H9 (cell line): Measurements from ENCODE around the gene INSYN2B. TPM values are rescaled to one million over a fixed set of nuclear protein-coding genes. Genes with fewer than 3 reads are reported as not detected.
"Not testable (repeated sequence)": the region's sequence is repeated elsewhere in the genome, so short reads cannot be mapped to it uniquely, and the experiment has no call there.

Source experiments
- DNase-seq: peaks from one replicate; pipeline ENCODE4 v3.0.0-alpha.2; 2017
- H2AFZ ChIP-seq: one replicate; pipeline ENCODE4 v1.6.1; 2013; ENCODE audit warnings: mild to moderate bottlenecking, low read length, control low read depth, moderate library complexity
- H2AK5ac ChIP-seq: 2 replicates; pipeline ENCODE4 v1.6.1; 2013; ENCODE audit warnings: low read length, control low read depth, mixed read lengths; ENCODE audit not compliant: insufficient read length
- H2BK120ac ChIP-seq: one replicate; pipeline ENCODE4 v1.6.1; 2013; ENCODE audit warnings: low read depth, mild to moderate bottlenecking, low read length, control low read depth, inconsistent platforms; ENCODE audit not compliant: poor library complexity, severe bottlenecking
- H2BK12ac ChIP-seq: 2 replicates; pipeline ENCODE4 v1.6.1; 2013; ENCODE audit warnings: low read length, control low read depth, mixed read lengths, low read depth; ENCODE audit not compliant: insufficient read length
- H2BK15ac ChIP-seq: 2 replicates; pipeline ENCODE4 v1.6.1; 2013; ENCODE audit warnings: low read depth, low read length, control low read depth
- H2BK20ac ChIP-seq: one replicate; pipeline ENCODE4 v1.6.1; 2013; ENCODE audit warnings: low read depth, mild to moderate bottlenecking, low read length, control low read depth, inconsistent platforms; ENCODE audit not compliant: poor library complexity, severe bottlenecking
- H2BK5ac ChIP-seq: 2 replicates; pipeline ENCODE4 v1.6.1; 2013; ENCODE audit warnings: low read length, control low read depth, mixed read lengths; ENCODE audit not compliant: insufficient read length
- H3K14ac ChIP-seq: 2 replicates; pipeline ENCODE4 v1.6.1; 2013; ENCODE audit warnings: low read length, control low read depth; ENCODE audit not compliant: insufficient read depth
- H3K18ac ChIP-seq: 2 replicates; pipeline ENCODE4 v1.6.1; 2013; ENCODE audit warnings: low read depth, mild to moderate bottlenecking, mixed read lengths, low read length, control low read depth; ENCODE audit not compliant: insufficient read length
- H3K23ac ChIP-seq: 2 replicates; pipeline ENCODE4 v1.6.1; 2013; ENCODE audit warnings: low read length, control low read depth, mixed read lengths, low read depth; ENCODE audit not compliant: insufficient read length
- H3K23me2 ChIP-seq: 2 replicates; pipeline ENCODE4 v1.6.1; 2013; ENCODE audit warnings: low read depth, mild to moderate bottlenecking, mixed read lengths, low read length, control low read depth; ENCODE audit not compliant: insufficient read length, poor library complexity, severe bottlenecking
- H3K27ac ChIP-seq: 2 replicates; pipeline ENCODE4 v1.5.1; 2013; ENCODE audit warnings: low read length, control low read depth, mixed read lengths, low read depth; ENCODE audit not compliant: insufficient read length
- H3K27me3 ChIP-seq: 2 replicates; pipeline ENCODE4 v1.6.1; 2013; ENCODE audit warnings: low read length, control low read depth, inconsistent platforms; ENCODE audit not compliant: insufficient read depth
- H3K4ac ChIP-seq: 2 replicates; pipeline ENCODE4 v1.6.1; 2013; ENCODE audit warnings: low read depth, mild to moderate bottlenecking, control low read depth, inconsistent platforms, low read length, moderate library complexity
- H3K4me1 ChIP-seq: 2 replicates; pipeline ENCODE4 v1.6.1; 2013; ENCODE audit warnings: low read length, control low read depth, inconsistent platforms; ENCODE audit not compliant: insufficient read depth
- H3K4me2 ChIP-seq: 2 replicates; pipeline ENCODE4 v1.6.1; 2013; ENCODE audit warnings: low read length, control low read depth, mixed read lengths; ENCODE audit not compliant: insufficient read length, insufficient read depth
- H3K56ac ChIP-seq: 2 replicates; pipeline ENCODE4 v1.6.1; 2013; ENCODE audit warnings: low read depth, mild to moderate bottlenecking, mixed read lengths, low read length, control low read depth; ENCODE audit not compliant: insufficient read length
- H3K79me1 ChIP-seq: 2 replicates; pipeline ENCODE4 v1.6.1; 2013; ENCODE audit warnings: low read depth, mild to moderate bottlenecking, moderate library complexity, low read length, control low read depth, inconsistent platforms; ENCODE audit not compliant: insufficient read depth, poor library complexity, severe bottlenecking
- H3K79me2 ChIP-seq: 2 replicates; pipeline ENCODE4 v1.6.1; 2013; ENCODE audit warnings: low read length, control low read depth, inconsistent platforms; ENCODE audit not compliant: insufficient read depth
- H3K9ac ChIP-seq: 2 replicates; pipeline ENCODE4 v1.6.1; 2013; ENCODE audit warnings: low read length, control low read depth, mixed read lengths; ENCODE audit not compliant: insufficient read length; ENCODE audit errors: extremely low read depth
- H3K9me3 ChIP-seq: one replicate; pipeline ENCODE4 v1.6.1; 2013; ENCODE audit warnings: low read depth, low read length, inconsistent platforms; ENCODE audit not compliant: control insufficient read depth
- H3T11ph ChIP-seq: one replicate; pipeline ENCODE4 v1.6.1; 2013; ENCODE audit warnings: mild to moderate bottlenecking, low read length, control low read depth, inconsistent platforms
- H4K20me1 ChIP-seq: one replicate; pipeline ENCODE4 v1.6.1; 2013; ENCODE audit not compliant: control insufficient read depth, insufficient read length, insufficient read depth
- H4K5ac ChIP-seq: 2 replicates; pipeline ENCODE4 v1.6.1; 2013; ENCODE audit warnings: low read depth, mild to moderate bottlenecking, mixed read lengths, low read length, control low read depth; ENCODE audit not compliant: insufficient read length
- H4K8ac ChIP-seq: replicated peaks from 2 replicates; pipeline ENCODE4 v1.6.1; 2013; ENCODE audit warnings: low read length, control low read depth, mixed read lengths, low read depth; ENCODE audit not compliant: insufficient read length
- H4K91ac ChIP-seq: 2 replicates; pipeline ENCODE4 v1.6.1; 2013; ENCODE audit warnings: low read depth, mild to moderate bottlenecking, moderate library complexity, mixed read lengths, low read length, control low read depth; ENCODE audit not compliant: insufficient read length
- H3K27ac Mint-ChIP-seq, 3 experiments: 2 replicates in 2 of 3; 3 replicates in 1 of 3; pipeline ENCODE4 v1.8.0; 2020 to 2021; ENCODE audit warnings: mixed read lengths in 3 of 3, mild to moderate bottlenecking in 1 of 3, moderate library complexity in 1 of 3
- H3K27me3 Mint-ChIP-seq: 2 replicates; pipeline ENCODE4 v1.8.0; 2021; ENCODE audit warnings: low read depth, mild to moderate bottlenecking, moderate library complexity, mixed read lengths
- H3K36me3 Mint-ChIP-seq, 3 experiments: 2 replicates in 2 of 3; 3 replicates in 1 of 3; pipeline ENCODE4 v1.8.0; 2020 to 2021; ENCODE audit warnings: low read depth in 3 of 3, mixed read lengths in 3 of 3; ENCODE audit not compliant: insufficient read depth in 1 of 3
- H3K4me1 Mint-ChIP-seq, 2 experiments: 2 replicates each; pipeline ENCODE4 v1.8.0; 2020; ENCODE audit warnings: mixed read lengths in 2 of 2
- H3K4me3 Mint-ChIP-seq, 2 experiments: 2 replicates in 1 of 2; 3 replicates in 1 of 2; pipeline ENCODE4 v1.8.0; 2020 to 2021; ENCODE audit warnings: mild to moderate bottlenecking in 2 of 2, mixed read lengths in 2 of 2, moderate library complexity in 1 of 2
- H3K9me3 Mint-ChIP-seq, 2 experiments: 2 replicates in 1 of 2; 3 replicates in 1 of 2; pipeline ENCODE4 v1.8.0; 2020; ENCODE audit warnings: mild to moderate bottlenecking in 2 of 2, mixed read lengths in 2 of 2, moderate library complexity in 1 of 2
- CTCF ChIP-seq: fragments of 200-600 bp; sonication (generic); conservative IDR thresholded peaks from 3 replicates; pipeline ENCODE4 v1.8.0; 2021; ENCODE audit warnings: antibody characterized with exemption, mild to moderate bottlenecking
- WGBS: extraction: QIAGEN DNeasy Blood & Tissue Kit; methylation state at CpG from one replicate; pipeline ENCODE4 v1.1.7; 2013; ENCODE audit warnings: missing lambda C conversion rate, low lambda C conversion rate, mixed read lengths; ENCODE audit not compliant: insufficient read length; ENCODE audit errors: extremely low coverage; 5-methylcytosine and 5-hydroxymethylcytosine counted together
- total RNA-seq: library from RNA; stranded (reverse); gene quantifications from 2 replicates; pipeline ENCODE4 v1.2.1, GENCODE V29; 2021

The INSYN2B gene
- total RNA-seq, 1 experiment from 2014 or later = not detected

GRCh38 chr5:169836835-169837536 is 143.3 kb downstream of the INSYN2B start:
- H2AFZ ChIP-seq = no peak overlapping the region
- H3K27ac ChIP-seq = no peak overlapping the region
- no peak overlapping the region for H4K91ac ChIP-seq
- no CpG with 5 or more reads among the region's 3 CpGs for WGBS
- no peak for TF ChIP-seq CTCF
- H4K8ac ChIP-seq = no peak overlapping the region
- no peak overlapping the region for H3K27ac Mint-ChIP-seq
- H2BK15ac ChIP-seq = no peak overlapping the region
- no peak overlapping the region for H3K9ac ChIP-seq
- no peaks in the 10 kb centered on the region for H3K27me3 ChIP-seq
- no peaks in the 10 kb centered on the region for H3K9me3 ChIP-seq
- H2BK120ac ChIP-seq = no peak overlapping the region
- H3K4me1 Mint-ChIP-seq = peaks cover 0 to 4% of the 10 kb centered on the region in 2 experiments; a peak in 3 of 4 replicates
- H2BK12ac ChIP-seq = no peak overlapping the region
- H4K20me1 ChIP-seq = no peaks in the 10 kb centered on the region
- no peak overlapping the region for H3K23ac ChIP-seq
- no peak overlapping the region for H3K14ac ChIP-seq
- no peak overlapping the region for H4K5ac ChIP-seq
- no peak overlapping the region for H2AK5ac ChIP-seq
- H3K23me2 ChIP-seq = no peaks in the 10 kb centered on the region
- H3K9me3 Mint-ChIP-seq = no peaks in the 10 kb centered on the region
- no peak overlapping the region for H2BK5ac ChIP-seq
- no peaks in the 10 kb centered on the region for H3K79me2 ChIP-seq
- no peak overlapping the region for H3K18ac ChIP-seq
- no peak overlapping the region for H3K4me2 ChIP-seq
- no peaks in the 10 kb centered on the region for H3K79me1 ChIP-seq
- H3K27me3 Mint-ChIP-seq = no peaks in the 10 kb centered on the region
- no peaks in the 10 kb centered on the region; a peak in 1 of 7 replicates for H3K36me3 Mint-ChIP-seq
- H3T11ph ChIP-seq = no peak overlapping the region
- no peaks in the 10 kb centered on the region for H3K4me1 ChIP-seq
- H2BK20ac ChIP-seq = no peak overlapping the region
- no peak for DNase-seq
- no peak overlapping the region for H3K4me3 Mint-ChIP-seq
- H3K56ac ChIP-seq = no peak overlapping the region
- no peak overlapping the region for H3K4ac ChIP-seq

- not testable (repeated sequence) for H3K4me2 ChIP-seq, H2AFZ ChIP-seq, H3K36me3 Mint-ChIP-seq, H3K9me3 Mint-ChIP-seq, H2BK20ac ChIP-seq, H2BK12ac ChIP-seq, H4K8ac ChIP-seq, H3K9ac ChIP-seq, H3K27ac ChIP-seq, H3K23ac ChIP-seq, H4K91ac ChIP-seq, H3K27me3 Mint-ChIP-seq, H3K4me1 Mint-ChIP-seq, H3K18ac ChIP-seq, H3T11ph ChIP-seq, H3K4me1 ChIP-seq, H2BK5ac ChIP-seq, H4K5ac ChIP-seq, H3K79me2 ChIP-seq, H3K4ac ChIP-seq, H3K79me1 ChIP-seq, H3K27ac Mint-ChIP-seq, H2AK5ac ChIP-seq, H3K23me2 ChIP-seq, DNase-seq, H3K27me3 ChIP-seq, H2BK15ac ChIP-seq, H3K4me3 Mint-ChIP-seq, H3K9me3 ChIP-seq, H3K14ac ChIP-seq, H4K20me1 ChIP-seq, H2BK120ac ChIP-seq, H3K56ac ChIP-seq
- WGBS = no CpG with 5 or more reads among the region's 1 CpG
Measured at GRCh38 chr5:169834540-169834939, 145.8 kb downstream of the INSYN2B start.
